Measurements from ENCODE around the gene ROBO1.
"Not testable (repeated sequence)": the region's sequence is repeated elsewhere in the genome, so short reads cannot be mapped to it uniquely, and the experiment has no call there.

The ROBO1 gene

GRCh38 chr3:78757731-78758130 is 1010.1 kb downstream of the ROBO1 start:
- no peak for DNase-seq

GRCh38 chr3:78754066-78754743 is 1013.6 kb downstream of the ROBO1 start:
- no peak for DNase-seq

GRCh38 chr3:78751266-78751665 is 1016.5 kb downstream of the ROBO1 start:
- no peak for DNase-seq

- DNase-seq = not testable (repeated sequence)
Measured at GRCh38 chr3:78750291-78750690, 1017.5 kb downstream of the ROBO1 start.

GRCh38 chr3:78749056-78749455 is 1018.7 kb downstream of the ROBO1 start:
- no peak for DNase-seq

- no peak for DNase-seq
Measured at GRCh38 chr3:78745847-78746246, 1022.0 kb downstream of the ROBO1 start.

DNA sequence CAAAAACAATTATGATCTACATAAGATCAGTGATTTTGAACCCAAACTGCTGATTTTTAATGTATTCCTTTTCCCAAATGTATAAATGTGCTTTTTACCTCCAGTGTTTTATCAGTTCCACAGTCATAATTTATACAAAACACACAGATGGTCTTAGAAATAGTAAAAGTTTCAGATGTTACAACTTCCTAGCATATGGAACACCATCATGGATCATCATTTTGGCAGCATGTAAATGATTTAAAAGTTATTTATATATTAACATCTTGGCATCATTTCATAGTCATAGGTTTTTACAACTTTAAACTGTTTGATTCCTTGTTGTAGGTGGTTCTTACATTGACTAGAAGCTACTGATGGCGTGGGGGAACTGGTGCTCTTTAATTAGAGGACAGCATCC is 1025.3 kb downstream of the ROBO1 start:
- DNase-seq = peak; percentile 11

DNA sequence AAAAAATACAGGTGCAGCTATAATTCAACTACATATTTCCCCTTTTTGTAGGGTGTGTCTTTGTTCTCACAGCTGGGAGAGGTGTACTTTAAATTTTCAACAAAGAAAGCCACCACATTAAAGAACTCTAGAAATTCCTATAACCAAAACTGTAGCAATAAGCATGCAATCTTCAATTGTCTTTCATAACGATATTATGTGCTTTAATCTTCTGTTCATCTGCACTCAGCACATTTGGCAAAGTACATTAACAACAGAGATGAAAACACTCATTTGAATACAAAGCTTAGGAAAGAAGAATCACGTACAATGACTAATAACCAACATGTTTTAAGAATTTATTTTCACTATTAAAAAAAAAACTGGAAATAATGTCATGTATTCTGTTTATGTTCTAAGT is 1025.8 kb downstream of the ROBO1 start:
- no peak for DNase-seq

GRCh38 chr3:78741066-78741645 is 1026.6 kb downstream of the ROBO1 start:
- DNase-seq = no peak

DNA sequence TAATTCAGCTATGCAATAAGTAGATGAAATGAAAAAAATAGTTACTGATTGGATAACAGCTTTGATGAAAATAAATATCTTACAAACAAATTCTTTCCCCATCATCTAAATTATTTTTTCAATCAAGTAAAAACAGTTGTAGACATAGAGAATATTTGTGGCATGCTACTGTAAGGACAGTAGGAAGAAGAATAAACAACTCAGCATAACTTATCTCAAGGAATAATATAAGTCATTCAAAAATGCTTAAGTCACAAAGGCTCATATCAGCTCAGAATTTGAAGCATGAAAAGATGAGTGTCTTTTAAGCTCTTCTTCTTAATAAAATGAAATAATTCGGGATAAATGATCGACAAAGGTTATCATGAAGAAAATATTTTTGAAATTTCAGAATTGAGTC is 1029.0 kb downstream of the ROBO1 start:
- DNase-seq = no peak

DNA sequence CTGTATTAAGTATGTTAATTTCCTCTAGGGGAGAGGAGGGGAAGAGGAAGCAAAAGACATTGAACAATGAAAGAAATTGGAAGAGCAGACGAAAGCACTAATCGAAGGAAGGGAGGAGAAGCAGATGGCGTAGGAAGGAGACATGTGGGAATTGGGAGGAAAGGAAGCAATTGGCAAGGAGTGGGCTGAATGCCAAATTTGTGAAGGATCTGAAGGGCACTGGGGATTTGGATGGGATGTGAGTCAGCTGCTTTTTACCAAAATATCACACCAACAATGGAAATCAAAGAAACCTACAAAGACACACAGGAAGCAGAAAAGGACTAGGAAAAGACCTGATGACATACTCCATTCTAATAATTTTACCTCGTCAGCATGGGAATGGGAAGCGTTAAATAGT is 1029.8 kb downstream of the ROBO1 start:
- no peak for DNase-seq

- DNase-seq = no peak
Measured at GRCh38 chr3:78736863-78737262, 1030.9 kb downstream of the ROBO1 start.

- no peak for DNase-seq
Measured at GRCh38 chr3:78734048-78734637, 1033.7 kb downstream of the ROBO1 start.

DNA sequence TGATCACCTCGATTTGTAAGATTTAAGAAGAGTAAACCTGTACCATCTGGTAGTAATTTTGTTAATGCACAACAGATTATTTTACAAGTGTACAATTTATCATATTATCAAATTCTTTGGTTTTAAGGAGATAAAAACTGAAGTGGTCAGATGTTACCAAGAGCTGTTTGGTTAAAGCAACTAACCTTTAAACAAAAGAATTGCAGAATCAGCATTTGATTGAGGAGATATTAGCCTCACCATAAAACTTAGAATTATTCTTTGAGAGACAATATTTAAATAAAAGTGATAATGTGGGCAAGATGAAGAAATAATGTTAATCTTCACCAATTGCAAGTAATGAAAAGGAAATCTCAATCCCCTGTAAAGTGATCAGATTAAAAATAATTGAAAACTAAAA is 1034.9 kb downstream of the ROBO1 start:
- no peak for DNase-seq

DNA sequence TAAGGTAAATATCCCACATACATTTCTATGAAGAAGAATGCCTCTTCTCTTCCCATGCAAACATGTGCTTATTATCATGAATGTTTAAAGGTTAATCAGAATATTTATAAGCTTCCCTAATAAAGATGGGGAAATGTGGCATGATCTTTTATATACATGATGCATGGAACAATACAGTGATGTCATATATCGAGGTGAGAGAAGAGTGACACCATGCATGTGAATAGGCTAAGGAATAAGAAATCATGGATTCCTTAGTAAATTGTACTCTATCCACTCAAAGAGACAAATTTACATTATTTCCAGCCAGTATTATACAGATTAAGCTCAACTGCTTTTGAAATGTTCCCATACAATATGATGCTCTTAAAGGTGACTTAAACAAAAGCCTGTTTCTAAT is 1035.3 kb downstream of the ROBO1 start:
- no peak for DNase-seq

- DNase-seq = no peak
Measured at GRCh38 chr3:78729946-78730345, 1037.9 kb downstream of the ROBO1 start.

DNA sequence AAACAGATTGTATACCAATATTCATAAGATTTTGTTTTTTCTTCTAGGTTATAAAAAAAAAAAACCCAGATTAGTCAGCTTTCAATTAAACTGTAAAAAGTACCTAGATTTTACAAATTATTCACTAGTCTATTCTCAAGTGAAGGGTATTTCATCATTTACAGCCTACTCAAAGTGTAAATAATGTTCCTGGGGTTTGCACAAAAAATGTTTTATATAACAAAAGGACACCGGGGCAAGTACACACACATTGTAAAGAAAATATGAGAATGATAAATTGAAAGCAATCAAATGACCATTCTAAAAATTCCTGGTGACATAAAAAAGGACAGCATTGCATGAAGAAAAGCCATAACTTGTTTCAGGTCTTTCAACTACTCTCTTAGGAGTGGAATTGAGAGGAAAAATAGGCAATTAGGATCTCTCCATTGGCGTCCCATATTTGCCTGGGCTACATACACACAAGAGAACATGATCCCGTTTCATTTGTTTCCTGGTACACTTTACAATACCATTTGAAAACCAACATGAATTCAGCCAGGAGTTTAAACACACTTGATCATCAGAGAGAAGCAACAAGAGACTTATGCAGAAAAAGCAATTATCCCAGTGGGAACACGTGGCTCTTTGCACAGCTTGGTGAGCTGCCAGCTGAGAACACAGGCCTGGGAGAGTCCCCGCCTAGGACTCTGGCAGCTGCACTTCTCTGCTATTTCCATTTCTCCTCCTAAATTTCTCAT is 1039.2 kb downstream of the ROBO1 start:
- peak; percentile 50 for DNase-seq

DNA sequence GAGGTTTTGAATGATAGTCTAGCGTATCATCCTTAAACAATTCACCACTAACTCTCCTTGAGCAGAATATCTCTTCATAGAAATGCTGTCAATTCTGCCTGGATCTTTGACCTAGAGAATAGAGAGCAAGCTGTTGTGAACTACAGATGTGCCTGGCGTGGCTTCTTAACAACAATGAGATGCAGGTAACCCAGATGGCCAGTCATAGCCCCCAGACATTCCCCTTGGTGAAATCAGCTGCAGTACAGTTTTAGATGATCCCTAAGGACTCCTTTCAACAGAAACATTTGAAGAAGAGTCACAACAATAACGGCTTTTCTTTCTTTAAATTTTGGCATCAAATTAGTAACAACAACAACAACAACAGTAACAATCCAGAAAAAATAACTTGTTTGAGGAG is 1041.3 kb downstream of the ROBO1 start:
- no peak for DNase-seq

DNA sequence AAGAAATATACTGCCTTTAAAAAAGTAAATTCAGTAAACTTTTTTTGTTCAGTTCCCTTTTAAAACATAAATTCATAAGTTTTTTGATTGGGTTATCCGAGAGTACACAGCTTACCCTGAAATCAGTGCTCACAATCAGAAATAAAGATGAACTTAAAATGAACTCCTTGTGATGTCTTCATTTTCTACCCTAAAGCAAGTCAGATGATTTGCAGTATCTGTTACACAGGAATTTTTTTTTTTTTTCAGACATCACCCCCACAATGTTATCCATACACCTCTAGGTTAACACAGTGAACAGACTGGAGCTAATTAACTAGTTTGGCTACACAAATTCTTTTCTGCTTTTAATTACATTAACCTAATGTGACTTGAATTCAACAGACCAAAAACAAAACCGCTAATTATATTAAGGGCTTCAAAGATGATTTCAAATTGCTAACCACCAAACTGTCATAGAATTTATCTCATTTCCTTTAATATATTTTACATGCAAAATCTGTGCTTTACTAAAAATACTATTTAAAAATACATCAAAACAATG is 1042.0 kb downstream of the ROBO1 start:
- DNase-seq = no peak

GRCh38 chr3:78724859-78725258 is 1042.9 kb downstream of the ROBO1 start:
- DNase-seq = no peak

DNA sequence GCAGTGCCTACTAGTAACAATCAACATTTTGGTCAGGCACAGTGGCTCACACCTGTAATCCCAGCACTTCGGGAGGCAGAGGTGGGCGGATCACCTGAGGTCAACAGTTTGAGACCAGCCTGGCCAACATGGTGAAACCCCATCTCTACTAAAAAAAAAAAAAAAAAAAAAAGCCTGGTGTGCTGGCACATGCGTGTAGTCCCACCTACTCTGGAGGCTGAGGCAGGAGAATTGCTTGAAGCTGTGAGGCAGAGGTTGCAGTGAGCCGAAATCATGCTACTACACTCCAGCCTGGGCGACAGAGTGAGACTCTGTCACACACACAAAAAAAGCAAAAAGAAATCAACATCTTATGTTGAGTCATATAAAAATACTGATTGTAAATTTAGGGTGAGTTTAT is 1043.4 kb downstream of the ROBO1 start:
- not testable (repeated sequence) for DNase-seq

GRCh38 chr3:78721771-78722543 is 1045.8 kb downstream of the ROBO1 start:
- no peak for DNase-seq

- DNase-seq = no peak
Measured at GRCh38 chr3:78718707-78719106, 1049.1 kb downstream of the ROBO1 start.
